K562 (cell line): ENCODE measurements around the gene POMT2.

Source experiments
- POLR2A ChIP-seq: fragments of 450-650 bp; conservative IDR thresholded peaks from 2 replicates; pipeline ENCODE4 v1.6.1; 2016
- ZNF274 ChIP-seq: IDR thresholded peaks from 2 replicates; pipeline ENCODE4 v1.6.1; 2011; ENCODE audit warnings: low read depth, mild to moderate bottlenecking, low read length, moderate library complexity, borderline replicate concordance

GRCh38 chr14:77327111-77327510 is 6.4 kb upstream of the POMT2 start:
- TF ChIP-seq ZNF274: no peak
- no peak for TF ChIP-seq POLR2A
